DOHH2 (cell line): Measurements from ENCODE around the gene ZPR1.

Experiments used
- EZH2phosphoT487 ChIP-seq: fragments of 200-600 bp; sonication (generic); IDR thresholded peaks from 2 replicates; pipeline ENCODE4 v1.6.1; 2017; ENCODE audit warnings: borderline replicate concordance, mild to moderate bottlenecking, antibody characterized with exemption, low read length, moderate library complexity, mixed read lengths
- TF ChIP-seq, protein P1 (sequence below): fragments of 200-600 bp; sonication (generic); IDR thresholded peaks from one replicate; pipeline ENCODE4 v1.5.1; 2014; ENCODE audit warnings: antibody characterized with exemption, mild to moderate bottlenecking, low read depth, low read length; ENCODE audit not compliant: poor library complexity, severe bottlenecking

DNA sequence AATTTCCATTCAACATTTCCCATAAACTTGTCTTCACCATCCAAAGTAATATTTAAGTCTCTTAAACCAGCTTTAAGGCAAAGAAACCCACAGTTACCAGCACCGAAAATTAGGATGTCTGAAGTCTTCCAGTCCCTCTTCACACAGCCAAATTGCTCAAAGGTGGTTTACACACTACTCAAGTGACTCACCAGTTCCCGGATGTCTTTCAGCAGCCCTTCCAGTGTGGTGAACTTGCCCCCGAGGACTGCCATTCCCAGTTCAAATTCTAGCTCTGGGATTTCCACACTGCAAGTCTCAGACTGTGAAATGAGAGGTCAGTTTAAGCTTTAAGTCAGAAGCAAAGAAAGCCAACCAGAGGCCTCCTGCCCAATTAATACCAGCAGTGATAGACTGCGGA, 5.1 kb downstream of the ZPR1 start:
- TF ChIP-seq, protein P1, sequence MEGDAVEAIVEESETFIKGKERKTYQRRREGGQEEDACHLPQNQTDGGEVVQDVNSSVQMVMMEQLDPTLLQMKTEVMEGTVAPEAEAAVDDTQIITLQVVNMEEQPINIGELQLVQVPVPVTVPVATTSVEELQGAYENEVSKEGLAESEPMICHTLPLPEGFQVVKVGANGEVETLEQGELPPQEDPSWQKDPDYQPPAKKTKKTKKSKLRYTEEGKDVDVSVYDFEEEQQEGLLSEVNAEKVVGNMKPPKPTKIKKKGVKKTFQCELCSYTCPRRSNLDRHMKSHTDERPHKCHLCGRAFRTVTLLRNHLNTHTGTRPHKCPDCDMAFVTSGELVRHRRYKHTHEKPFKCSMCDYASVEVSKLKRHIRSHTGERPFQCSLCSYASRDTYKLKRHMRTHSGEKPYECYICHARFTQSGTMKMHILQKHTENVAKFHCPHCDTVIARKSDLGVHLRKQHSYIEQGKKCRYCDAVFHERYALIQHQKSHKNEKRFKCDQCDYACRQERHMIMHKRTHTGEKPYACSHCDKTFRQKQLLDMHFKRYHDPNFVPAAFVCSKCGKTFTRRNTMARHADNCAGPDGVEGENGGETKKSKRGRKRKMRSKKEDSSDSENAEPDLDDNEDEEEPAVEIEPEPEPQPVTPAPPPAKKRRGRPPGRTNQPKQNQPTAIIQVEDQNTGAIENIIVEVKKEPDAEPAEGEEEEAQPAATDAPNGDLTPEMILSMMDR = no peak
- no peak for TF ChIP-seq EZH2phosphoT487
